ENCODE measurements around the gene PRR13. TPM values are rescaled to one million over a fixed set of nuclear protein-coding genes. Genes with fewer than 3 reads are reported as not detected.
"Not testable (repeated sequence)": the region's sequence is repeated elsewhere in the genome, so short reads cannot be mapped to it uniquely, and the experiment has no call there.

The PRR13 gene
- total RNA-seq, 1 experiment from 2014 or later: 180 TPM

DNA sequence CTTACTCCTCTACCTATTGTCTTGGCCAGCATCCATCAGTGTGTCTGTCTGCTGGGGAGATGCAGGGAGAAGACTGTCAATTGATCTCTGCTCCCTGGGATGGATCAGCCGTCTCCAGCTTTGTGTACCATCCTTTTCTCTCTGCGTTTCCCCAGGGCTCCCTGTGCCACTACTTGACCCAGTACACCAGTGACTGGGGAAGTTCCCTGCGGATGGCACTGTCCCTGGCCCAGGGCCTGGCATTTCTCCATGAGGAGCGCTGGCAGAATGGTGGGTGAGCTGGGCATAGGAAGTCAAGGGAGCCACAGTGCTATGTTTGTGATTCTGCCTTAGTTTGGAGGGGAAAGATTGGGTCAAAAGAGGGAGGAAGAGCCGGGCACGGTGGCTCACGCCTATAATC is 12.8 kb upstream of the PRR13 start:
- Histone ChIP-seq H3K9me3 (ENCODE audit: low read depth, low read length, poor library complexity, severe bottlenecking) (no peaks in the 10 kb centered on the region), H3K27ac (ENCODE audit: low read depth, low read length, poor library complexity, severe bottlenecking) (no peak overlapping the region), H3K27me3 (replicated peaks; ENCODE audit: insufficient read depth, low read depth, low read length, poor library complexity) (no peaks in the 10 kb centered on the region), H3K36me3 (ENCODE audit: insufficient read depth, low read length, poor library complexity, severe bottlenecking) (no peaks in the 10 kb centered on the region), H3K4me1 (ENCODE audit: insufficient read depth, low read length, poor library complexity, severe bottlenecking) (no peaks in the 10 kb centered on the region), H3K4me3 (ENCODE audit: low read depth, low read length, poor library complexity, severe bottlenecking) (no peak overlapping the region)
- no TSS peak for BruUV-seq (replicated peaks)
- ChIA-PET POLR2A (ENCODE audit: low non-redundant PET) (interaction anchor here (0.6 kb wide), 1 partner anchor 15 kb away, joined by 4 read pairs; no protein-coding TSS in a partner anchor), CTCF (no interaction called here)
- TF ChIP-seq EZH2 (IDR thresholded peaks at IDR 0.05; ENCODE audit: borderline replicate concordance, low read depth, low read length, poor library complexity, severe bottlenecking) (no peak), CTCF (conservative IDR thresholded peaks at IDR 0.05; ENCODE audit: low read depth, low read length) (no peak)
- intact Hi-C loops (cut with micrococcal nuclease; ENCODE audit: unreplicated experiment): no loop called here
- no peak for DNase-seq (ENCODE audit: low spot score)

DNA sequence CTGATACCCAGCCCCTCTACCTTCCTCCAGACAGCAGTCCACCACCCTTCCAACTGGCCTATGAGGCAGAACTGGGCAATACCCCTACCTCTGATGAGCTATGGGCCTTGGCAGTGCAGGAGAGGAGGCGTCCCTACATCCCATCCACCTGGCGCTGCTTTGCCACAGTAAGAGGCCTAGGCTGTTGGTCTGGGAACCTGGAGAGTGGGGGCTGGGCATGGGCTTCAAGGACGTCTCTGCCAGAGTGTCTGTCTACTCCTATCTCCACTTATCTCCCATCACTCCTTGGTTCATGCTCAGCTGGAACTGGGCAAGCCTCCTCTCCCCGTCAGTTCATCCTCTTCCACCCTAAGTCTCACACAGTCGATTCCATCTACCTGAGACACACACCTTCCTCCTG is 11.4 kb upstream of the PRR13 start:
- CTCF ChIA-PET: no interaction called here
- H3K36me3 ChIP-seq (ENCODE audit: insufficient read depth, low read length, poor library complexity, severe bottlenecking): no peaks in the 10 kb centered on the region
- no peak overlapping the region for H3K4me3 ChIP-seq (ENCODE audit: low read depth, low read length, poor library complexity, severe bottlenecking)
- POLR2A ChIA-PET (ENCODE audit: low non-redundant PET): no interaction called here
- H3K9me3 ChIP-seq (ENCODE audit: low read depth, low read length, poor library complexity, severe bottlenecking): no peaks in the 10 kb centered on the region
- no peaks in the 10 kb centered on the region for H3K27me3 ChIP-seq (replicated peaks; ENCODE audit: insufficient read depth, low read depth, low read length, poor library complexity)
- H3K27ac ChIP-seq (ENCODE audit: low read depth, low read length, poor library complexity, severe bottlenecking): no peak overlapping the region
- TF ChIP-seq CTCF (conservative IDR thresholded peaks at IDR 0.05; ENCODE audit: low read depth, low read length) (no peak), EZH2 (IDR thresholded peaks at IDR 0.05; ENCODE audit: borderline replicate concordance, low read depth, low read length, poor library complexity, severe bottlenecking) (no peak)
- intact Hi-C loops (cut with micrococcal nuclease; ENCODE audit: unreplicated experiment): no loop called here
- no peak for DNase-seq (ENCODE audit: low spot score)
- no peaks in the 10 kb centered on the region for H3K4me1 ChIP-seq (ENCODE audit: insufficient read depth, low read length, poor library complexity, severe bottlenecking)
- BruUV-seq (replicated peaks): no TSS peak

GRCh38 chr12:53431187-53431586 is 10.3 kb upstream of the PRR13 start:
- Histone ChIP-seq H3K9me3 (ENCODE audit: low read depth, low read length, poor library complexity, severe bottlenecking) (no peaks in the 10 kb centered on the region), H3K27ac (ENCODE audit: low read depth, low read length, poor library complexity, severe bottlenecking) (no peak overlapping the region), H3K4me1 (ENCODE audit: insufficient read depth, low read length, poor library complexity, severe bottlenecking) (no peaks in the 10 kb centered on the region), H3K4me3 (ENCODE audit: low read depth, low read length, poor library complexity, severe bottlenecking) (no peak overlapping the region), H3K27me3 (replicated peaks; ENCODE audit: insufficient read depth, low read depth, low read length, poor library complexity) (no peaks in the 10 kb centered on the region), H3K36me3 (ENCODE audit: insufficient read depth, low read length, poor library complexity, severe bottlenecking) (no peaks in the 10 kb centered on the region)
- TF ChIP-seq CTCF (conservative IDR thresholded peaks at IDR 0.05; ENCODE audit: low read depth, low read length): no peak
- no peak for DNase-seq (ENCODE audit: low spot score)
- CTCF ChIA-PET: interaction anchor here (1.6 kb wide), 1 partner anchor 10 kb away, joined by 11 read pairs; no protein-coding TSS in a partner anchor
- intact Hi-C loops (cut with micrococcal nuclease; ENCODE audit: unreplicated experiment): no loop called here
- POLR2A ChIA-PET (ENCODE audit: low non-redundant PET): no interaction called here
- no TSS peak for BruUV-seq (replicated peaks)

DNA sequence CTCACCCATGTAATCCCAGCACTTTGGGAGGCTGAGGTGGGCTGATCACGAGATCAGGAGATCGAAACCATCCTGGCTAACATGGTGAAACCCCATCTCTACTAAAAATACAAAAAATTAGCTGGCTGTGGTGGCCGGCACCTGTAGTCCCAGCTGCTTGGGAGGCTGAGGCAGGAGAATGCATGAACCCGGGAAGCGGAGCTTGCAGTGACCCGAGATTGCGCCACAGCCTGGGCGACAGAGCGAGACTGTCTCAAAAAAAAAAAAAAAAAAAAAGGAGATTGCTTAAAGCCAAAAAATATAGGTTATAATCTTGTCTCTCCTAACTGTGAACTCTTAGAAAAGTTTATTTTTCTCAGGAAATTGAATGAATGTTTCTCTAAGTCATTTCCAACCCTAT is 6.2 kb upstream of the PRR13 start:
- H3K27ac ChIP-seq (ENCODE audit: low read depth, low read length, poor library complexity, severe bottlenecking); H3K36me3 ChIP-seq (ENCODE audit: insufficient read depth, low read length, poor library complexity, severe bottlenecking); intact Hi-C loops (cut with micrococcal nuclease; ENCODE audit: unreplicated experiment); H3K4me3 ChIP-seq (ENCODE audit: low read depth, low read length, poor library complexity, severe bottlenecking); CTCF ChIA-PET; BruUV-seq (replicated peaks); H3K4me1 ChIP-seq (ENCODE audit: insufficient read depth, low read length, poor library complexity, severe bottlenecking); H3K9me3 ChIP-seq (ENCODE audit: low read depth, low read length, poor library complexity, severe bottlenecking); DNase-seq (ENCODE audit: low spot score); H3K27me3 ChIP-seq (replicated peaks; ENCODE audit: insufficient read depth, low read depth, low read length, poor library complexity): not testable (repeated sequence)
- POLR2A ChIA-PET (ENCODE audit: low non-redundant PET): interaction anchor here (0.6 kb wide), 1 partner anchor 230 kb away, joined by 10 read pairs; no protein-coding TSS in a partner anchor

DNA sequence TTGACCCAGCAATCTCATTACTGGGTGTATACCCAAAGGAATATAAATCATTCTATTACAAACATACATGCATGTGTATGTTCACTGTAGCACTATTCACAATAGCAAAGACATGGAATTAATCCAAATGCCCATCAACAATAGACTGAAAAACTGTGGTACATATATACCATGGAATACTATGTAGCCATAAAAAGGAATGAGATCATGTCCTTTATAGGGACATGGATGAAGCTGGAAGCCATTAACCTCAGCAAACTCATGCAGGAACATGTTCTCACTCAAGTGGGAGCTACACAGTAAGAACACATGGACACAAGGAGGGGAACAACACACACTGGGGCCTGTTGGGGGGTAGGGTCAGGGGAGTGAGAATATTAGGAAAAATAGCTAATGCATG is 2.0 kb upstream of the PRR13 start:
- H3K9me3 ChIP-seq (ENCODE audit: low read depth, low read length, poor library complexity, severe bottlenecking); intact Hi-C loops (cut with micrococcal nuclease; ENCODE audit: unreplicated experiment); BruUV-seq (replicated peaks); POLR2A ChIA-PET (ENCODE audit: low non-redundant PET); H3K4me3 ChIP-seq (ENCODE audit: low read depth, low read length, poor library complexity, severe bottlenecking); H3K4me1 ChIP-seq (ENCODE audit: insufficient read depth, low read length, poor library complexity, severe bottlenecking); DNase-seq (ENCODE audit: low spot score); CTCF ChIA-PET; H3K36me3 ChIP-seq (ENCODE audit: insufficient read depth, low read length, poor library complexity, severe bottlenecking); H3K27ac ChIP-seq (ENCODE audit: low read depth, low read length, poor library complexity, severe bottlenecking); H3K27me3 ChIP-seq (replicated peaks; ENCODE audit: insufficient read depth, low read depth, low read length, poor library complexity): not testable (repeated sequence)

All from A673 (cell line).